Measurements from ENCODE around the gene DTHD1.

GRCh38 chr4:36308150-36308549 lies 26.7 kb downstream of the DTHD1 start:
- TF ChIP-seq GABPA (IDR thresholded peaks at IDR 0.05; ENCODE audit: low read depth) (no peak), CTCF (IDR thresholded peaks at IDR 0.05 in 2 of 3, conservative IDR thresholded peaks at IDR 0.05 in 1 of 3; ENCODE audit: control insufficient read depth in 2 of 3, extremely low read depth in 1 of 3, insufficient read depth in 1 of 3, low read depth in 3 of 3, low read length in 3 of 3) (no peak), SPI1 (IDR thresholded peaks at IDR 0.05; ENCODE audit: borderline replicate concordance, insufficient read depth, low read depth, low read length) (no peak), ASH2L (IDR thresholded peaks at IDR 0.05; ENCODE audit: borderline replicate concordance, low read depth) (no peak), FOXK2 (IDR thresholded peaks at IDR 0.05) (no peak), POLR2A (IDR thresholded peaks at IDR 0.05; ENCODE audit: low read depth, low read length) (no peak), HDAC2 (IDR thresholded peaks at IDR 0.05) (no peak), RAD21 (IDR thresholded peaks at IDR 0.05; ENCODE audit: insufficient read depth, low read depth, low read length) (no peak), MAX (IDR thresholded peaks at IDR 0.05; ENCODE audit: low read depth, low read length) (no peak), SMC3 (IDR thresholded peaks at IDR 0.05; ENCODE audit: borderline replicate concordance, low read length) (no peak), USF2 (IDR thresholded peaks at IDR 0.05; ENCODE audit: borderline replicate concordance, low read depth, low read length) (no peak)
